SKM-1 (cell line): Measurements from ENCODE around the gene SNUPN.
A peak's percentile ranks its signal among the peaks of the same experiment; 100 is the strongest.
"Not testable (repeated sequence)": the region's sequence is repeated elsewhere in the genome, so short reads cannot be mapped to it uniquely, and the experiment has no call there.

Experiments used
- DNase-seq: peaks from one replicate; lab custom pipeline; 2025; ENCODE audit not compliant: unreplicated experiment; lab: John Stamatoyannopoulos, UW

SNUPN gene

GRCh38 chr15:75584121-75584520 is 41.4 kb downstream of the SNUPN start:
- no peak for DNase-seq

GRCh38 chr15:75583701-75584100 is 41.8 kb downstream of the SNUPN start:
- no peak for DNase-seq

DNA sequence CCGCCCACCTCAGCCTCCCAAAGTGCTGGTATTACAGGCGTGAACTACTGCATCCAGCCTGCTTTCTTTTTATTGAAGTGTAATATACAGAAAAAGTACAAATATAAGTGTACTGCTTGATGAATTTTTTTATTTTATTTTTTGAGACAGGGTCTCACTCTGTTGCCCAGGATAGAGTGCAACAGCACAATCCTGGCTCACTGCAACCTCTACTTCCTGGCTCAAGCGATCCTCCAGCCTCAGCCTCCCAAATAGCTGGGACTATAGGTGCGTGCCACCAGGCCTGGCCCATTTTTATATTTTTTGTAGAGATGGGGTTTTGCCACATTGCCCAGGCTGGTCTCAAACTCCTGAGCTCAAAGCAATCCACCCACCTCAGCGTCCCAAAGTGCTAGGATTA is 42.6 kb downstream of the SNUPN start:
- not testable (repeated sequence) for DNase-seq

DNA sequence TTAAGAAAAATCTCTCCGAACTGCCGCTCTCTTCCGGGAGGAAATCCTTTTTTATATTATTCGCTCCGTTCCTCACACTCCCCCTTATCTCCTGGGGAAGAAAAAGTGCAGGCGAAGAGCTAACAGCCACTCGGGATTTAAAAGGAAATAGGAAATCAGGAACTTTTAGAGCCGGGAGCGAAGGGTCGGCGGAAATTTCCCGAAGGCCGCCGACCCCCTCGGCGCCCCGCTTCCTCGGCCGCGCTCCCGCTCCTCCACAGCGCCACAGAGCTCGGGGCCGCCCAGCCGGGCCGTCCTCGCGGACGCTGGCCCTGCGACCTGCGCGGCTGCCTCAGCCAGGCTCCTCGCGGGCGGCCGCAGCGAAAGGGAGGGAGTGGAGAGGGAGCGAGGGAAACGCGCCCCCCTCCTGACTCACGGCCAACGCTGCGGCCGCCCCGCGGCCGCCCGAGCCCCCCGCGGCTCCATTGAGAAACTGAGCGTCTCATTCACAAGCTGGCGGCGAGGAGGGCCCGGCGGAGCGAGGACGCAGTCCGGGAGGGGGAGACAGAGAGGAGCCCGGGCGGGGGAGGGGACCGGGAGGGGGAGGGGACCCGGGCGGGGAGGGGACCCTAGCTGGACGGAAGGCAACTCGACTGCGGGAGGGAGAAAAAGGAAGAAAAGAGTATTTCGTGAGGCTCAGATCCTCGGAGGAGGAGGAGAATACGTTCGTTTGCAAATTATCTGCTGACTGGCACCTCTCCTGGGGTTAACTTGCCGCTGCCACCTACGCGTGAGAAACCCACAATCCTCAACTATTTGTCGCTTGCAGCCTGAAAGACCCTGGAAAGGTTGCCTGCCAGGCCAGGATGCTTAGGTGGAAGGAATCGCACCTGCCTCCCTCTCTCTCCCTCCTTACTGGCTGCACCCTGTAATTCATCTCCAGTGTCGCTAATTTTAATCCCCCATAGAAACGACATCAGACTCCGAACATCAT is 46.3 kb downstream of the SNUPN start, which contains the start of gene PTPN9:
Gene PTPN9 (minus strand): TSS at position 368 of the 973 bp plus-strand sequence. CDS start 539 bp downstream, outside the sequence.
- peak; percentile 68 for DNase-seq

DNA sequence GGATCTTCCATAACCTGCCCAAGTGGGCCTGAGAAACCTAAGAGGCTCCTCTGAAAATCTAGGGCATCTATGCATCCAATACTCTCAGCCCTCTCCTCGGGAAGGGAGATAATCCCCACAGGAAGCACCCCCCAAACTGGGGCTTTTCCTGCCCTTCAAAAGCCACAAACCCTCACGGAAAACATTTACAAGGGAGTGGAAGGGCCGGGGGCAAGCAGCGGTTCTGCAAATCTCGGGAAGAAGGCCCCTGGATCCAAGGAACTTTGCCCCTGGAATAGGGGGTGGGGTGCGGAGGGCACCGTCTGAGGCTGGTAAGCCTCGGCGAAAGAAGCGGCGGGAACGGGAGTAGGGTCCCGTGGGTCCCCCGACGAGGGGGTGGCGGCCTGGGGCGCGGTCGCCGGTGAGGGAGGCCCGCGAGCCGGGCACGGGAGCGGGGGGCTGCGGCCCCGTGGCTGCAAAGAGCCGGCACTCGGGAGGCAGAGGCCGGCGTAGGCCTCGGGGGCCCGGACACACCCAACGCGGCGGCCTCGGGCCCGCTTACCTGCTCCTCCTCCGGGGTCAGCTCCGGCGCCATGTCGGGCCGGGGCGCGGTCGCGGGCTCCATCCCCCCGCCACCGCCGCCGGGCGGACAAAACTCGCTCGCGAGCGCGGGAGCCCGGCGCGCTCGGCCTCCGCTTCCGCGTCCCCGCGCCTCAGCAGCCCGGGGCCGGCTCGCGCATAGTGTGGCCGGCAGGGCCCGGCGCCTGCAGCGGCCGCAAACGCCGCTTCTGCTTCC is 47.2 kb downstream of the SNUPN start:
- peak; percentile 22 for DNase-seq

- no peak for DNase-seq
Observed at GRCh38 chr15:75577401-75578172, 47.9 kb downstream of the SNUPN start.

DNA sequence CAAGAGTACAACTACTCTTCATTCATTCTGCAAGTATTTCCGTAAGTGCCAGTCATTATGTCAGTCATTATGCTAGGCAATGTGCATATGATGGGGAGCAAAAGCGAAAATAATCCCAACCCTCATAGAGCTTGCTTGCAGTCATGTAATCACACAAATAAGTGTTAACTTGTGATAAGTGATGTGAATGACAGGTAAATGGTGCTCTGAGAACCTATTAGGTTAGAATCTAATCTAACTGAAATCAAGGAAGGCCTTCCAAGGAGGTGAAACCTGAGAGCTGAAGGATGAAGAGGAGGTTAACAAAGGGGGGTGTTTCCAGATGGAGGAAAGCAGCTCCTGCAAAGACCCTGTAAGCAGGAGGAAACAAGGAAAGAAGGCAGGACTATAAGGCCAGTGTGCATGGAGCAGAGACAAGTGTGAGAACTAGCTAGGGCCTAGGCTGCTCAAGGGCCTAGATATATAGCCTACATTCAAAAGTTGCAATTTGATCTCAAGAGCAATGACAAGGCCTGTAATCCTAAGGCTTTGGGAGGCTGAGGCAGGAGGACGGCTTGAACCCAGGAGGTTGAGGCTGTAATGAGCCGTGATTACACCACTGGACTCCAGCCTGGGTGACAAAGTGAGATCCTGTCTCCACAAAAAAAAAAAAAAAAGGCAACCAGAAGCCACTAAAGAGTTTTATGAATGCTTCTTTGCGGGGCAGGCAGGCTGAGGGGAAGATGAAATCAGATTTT is 51.7 kb downstream of the SNUPN start:
- no peak for DNase-seq

GRCh38 chr15:75570126-75570845 is 55.2 kb downstream of the SNUPN start:
- DNase-seq: no peak

GRCh38 chr15:75565062-75565970 is 60.2 kb downstream of the SNUPN start:
- DNase-seq: no peak

GRCh38 chr15:75561888-75562287 is 63.6 kb downstream of the SNUPN start:
- DNase-seq: no peak

DNA sequence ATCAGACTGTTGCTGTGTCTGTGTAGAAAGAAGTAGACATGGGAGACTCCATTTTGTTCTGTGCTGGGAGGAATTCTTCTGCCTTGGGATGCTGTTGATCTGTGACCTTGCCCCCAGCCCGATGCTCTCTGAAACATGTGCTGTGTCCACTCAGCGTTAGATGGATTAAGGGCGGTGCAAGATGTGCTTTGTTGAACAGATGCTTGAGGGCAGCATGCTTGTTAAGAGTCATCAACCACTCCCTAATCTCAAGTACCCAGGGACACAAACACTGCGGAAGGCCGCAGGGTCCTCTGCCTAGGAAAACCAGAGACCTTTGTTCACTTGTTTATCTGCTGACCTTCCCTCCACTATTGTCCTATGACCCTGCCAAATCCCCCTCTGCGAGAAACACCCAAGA is 66.2 kb downstream of the SNUPN start:
- not testable (repeated sequence) for DNase-seq

DNA sequence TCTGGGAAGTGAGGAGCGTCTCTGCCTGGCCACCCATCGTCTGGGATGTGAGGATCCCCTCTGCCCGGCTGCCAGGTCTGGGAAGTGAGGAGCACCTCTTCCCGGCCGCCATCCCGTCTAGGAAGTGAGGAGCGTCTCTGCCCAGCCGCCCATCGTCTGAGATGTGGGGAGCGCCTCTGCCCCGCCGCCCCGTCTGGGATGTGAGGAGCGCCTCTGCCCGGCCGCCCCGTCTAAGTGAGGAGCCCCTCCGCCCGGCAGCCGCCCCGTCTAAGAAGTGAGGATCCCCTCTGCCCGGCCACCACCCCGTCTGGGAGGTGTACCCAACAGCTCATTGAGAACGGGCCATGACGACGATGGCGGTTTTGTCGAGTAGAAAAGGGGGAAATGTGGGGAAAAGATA is 66.6 kb downstream of the SNUPN start:
- DNase-seq: not testable (repeated sequence)

DNA sequence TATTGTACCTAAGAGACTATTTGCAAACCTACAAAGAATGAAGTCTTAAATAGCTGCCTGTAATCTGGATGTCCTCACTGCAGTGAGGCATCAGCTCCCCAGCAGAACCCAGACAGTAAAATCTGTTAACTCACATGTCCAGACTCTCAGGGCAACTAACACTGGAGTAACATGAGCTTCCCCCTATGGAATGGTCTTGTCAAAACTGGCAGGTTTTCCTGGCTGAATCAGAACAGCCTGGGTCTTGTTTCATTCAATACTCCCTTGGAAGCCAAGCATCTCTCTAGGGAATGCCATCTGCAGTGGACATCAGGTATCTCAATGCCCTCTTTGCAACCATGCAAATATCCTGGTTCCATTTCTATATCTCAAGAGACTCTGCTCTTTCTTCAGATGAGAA is 70.8 kb downstream of the SNUPN start:
- DNase-seq: no peak

- DNase-seq: no peak
Observed at GRCh38 chr15:75553659-75554058, 71.9 kb downstream of the SNUPN start.

DNA sequence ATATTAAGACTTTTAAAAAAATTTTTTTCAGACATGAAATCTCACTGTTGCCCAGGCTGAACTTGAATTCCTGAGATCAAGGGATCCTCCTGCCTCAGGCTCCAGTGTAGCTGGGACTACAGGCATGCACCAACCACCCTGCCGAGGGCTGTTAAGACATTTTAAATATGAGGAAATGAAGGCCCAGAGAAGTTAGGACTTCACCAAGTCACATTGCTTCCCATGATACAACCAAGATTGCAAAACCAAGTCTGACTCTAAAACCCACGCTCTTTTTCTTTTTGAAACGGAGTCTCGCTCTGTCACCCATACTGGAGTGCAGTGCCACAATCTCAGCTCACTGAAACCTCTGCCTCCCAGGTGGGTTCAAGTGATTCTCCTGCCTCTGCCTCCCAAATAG is 74.4 kb downstream of the SNUPN start:
- DNase-seq: peak; percentile 31
